Cortex of kidney (tissue), 1 donor: ENCODE results near the gene PLEKHN1.

Source experiments
- DNase-seq: peaks from one replicate; lab custom pipeline; 2025; lab: John Stamatoyannopoulos, UW

The PLEKHN1 gene

DNA sequence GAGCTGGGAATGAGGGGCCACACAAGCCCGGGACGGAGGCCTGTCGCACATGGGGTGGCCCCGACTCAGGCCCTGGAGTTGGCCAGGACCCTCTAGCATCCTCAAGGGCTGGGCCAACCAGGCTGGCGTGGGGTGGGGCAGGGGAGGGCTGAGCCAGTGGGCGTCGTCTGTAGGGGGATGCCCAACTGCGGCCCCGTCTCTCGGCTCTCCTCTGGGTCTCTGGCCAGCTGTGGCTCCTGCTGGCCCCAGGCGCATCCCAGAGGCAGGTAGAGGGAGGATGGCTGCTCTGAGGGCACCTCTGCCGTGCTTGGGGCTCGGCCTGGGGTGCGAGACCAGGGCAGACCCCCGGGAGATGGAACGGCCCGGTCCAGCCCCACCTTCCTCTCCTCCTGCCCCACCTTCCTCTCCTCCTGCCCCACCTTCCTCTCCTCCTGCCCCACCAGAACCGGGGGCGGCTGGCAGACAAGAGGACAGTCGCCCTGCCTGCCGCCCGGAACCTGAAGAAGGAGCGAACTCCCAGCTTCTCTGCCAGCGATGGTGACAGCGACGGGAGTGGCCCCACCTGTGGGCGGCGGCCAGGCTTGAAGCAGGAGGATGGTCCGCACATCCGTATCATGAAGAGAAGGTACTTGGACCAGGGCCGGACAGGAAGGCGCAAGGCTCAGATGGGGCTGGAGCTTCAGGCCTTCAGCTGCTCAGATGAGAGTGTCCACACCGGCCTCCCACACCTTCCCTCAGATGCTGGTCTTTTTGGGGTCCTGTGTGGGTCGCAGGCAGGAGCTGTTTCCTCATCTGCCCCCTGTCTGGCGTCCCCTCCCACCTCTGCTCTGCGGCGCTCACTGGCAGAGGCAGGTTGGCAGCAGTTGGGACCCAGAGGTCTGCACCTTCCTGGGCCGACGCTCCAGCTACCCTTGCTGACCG is 36.3 kb upstream of the PLEKHN1 start:
- DNase-seq: no peak

DNA sequence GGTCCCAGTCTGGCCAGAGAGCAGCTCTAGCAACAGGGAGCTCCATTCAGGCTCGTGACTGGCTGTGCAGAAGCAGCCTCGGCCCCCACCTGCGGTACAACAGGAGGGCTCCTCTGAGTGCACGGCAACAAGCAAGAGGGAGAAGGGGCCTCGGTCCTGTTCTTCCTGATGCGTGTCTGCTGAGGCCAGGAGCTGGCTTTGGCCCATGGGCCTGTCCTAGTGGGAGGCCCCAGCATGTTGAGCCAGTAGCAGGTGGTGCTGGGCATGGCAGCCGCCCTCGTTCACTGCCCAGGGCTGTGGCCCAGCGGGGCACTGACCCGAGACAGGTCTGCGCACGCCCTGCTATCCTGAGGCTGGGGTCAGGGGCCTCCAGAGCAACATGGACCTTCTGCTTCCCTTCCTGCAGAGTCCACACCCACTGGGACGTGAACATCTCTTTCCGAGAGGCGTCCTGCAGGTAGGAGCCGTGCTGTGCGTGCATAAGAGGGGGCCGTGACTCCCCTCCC is 35.6 kb upstream of the PLEKHN1 start:
- no peak for DNase-seq

DNA sequence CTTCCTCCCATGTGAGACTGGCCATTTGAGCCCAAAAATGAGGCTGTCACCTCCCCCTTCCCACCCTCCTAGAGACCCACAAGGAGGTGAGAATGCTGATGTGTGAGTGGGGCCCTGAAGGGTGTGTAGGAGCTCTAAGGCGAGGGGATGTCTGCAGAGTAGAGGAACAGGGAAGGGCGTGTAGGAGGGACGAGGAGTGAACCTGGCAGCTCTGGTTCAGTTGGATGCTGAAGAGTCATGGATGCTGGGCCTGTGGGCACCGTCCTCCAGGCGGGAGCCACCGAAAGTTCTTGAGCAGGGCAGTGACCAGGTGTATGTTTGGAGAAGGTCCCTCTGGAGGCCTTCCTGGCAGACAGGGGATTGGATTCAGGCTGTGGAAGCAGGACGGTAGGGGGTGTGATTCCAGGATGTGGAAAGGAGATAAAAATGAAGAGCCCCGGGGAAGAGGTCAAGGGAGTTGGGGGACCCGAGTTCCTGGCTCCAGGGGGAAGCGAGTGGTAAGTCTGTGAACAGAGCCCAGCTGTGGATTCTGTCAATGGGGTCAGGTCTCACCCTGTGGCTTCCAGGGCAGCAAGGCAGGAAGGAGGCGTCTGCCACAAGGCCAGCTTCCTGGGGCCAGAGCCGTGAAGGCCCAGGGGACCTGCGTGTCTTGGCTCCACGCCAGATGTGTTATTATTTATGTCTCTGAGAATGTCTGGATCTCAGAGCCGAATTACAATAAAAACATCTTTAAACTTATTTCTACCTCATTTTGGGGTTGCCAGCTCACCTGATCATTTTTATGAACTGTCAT is 34.7 kb upstream of the PLEKHN1 start:
- DNase-seq: no peak

DNA sequence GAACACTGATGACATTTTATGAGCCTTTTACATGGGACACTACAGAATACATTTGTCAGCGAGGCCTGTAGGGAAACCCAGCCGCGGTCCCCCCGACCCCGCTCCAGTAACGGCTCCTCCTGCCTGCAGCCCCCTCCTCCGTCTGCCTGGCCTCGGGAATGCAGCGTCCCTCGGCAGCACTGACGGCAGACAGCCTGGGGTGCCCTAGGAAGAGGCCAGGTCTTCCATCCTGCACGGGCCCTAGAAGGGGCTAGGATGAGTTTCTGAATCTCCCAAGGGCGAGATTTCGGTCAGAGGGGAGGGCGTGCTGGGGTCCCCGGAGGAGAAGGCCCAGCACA is 34.1 kb upstream of the PLEKHN1 start:
- no peak for DNase-seq

DNA sequence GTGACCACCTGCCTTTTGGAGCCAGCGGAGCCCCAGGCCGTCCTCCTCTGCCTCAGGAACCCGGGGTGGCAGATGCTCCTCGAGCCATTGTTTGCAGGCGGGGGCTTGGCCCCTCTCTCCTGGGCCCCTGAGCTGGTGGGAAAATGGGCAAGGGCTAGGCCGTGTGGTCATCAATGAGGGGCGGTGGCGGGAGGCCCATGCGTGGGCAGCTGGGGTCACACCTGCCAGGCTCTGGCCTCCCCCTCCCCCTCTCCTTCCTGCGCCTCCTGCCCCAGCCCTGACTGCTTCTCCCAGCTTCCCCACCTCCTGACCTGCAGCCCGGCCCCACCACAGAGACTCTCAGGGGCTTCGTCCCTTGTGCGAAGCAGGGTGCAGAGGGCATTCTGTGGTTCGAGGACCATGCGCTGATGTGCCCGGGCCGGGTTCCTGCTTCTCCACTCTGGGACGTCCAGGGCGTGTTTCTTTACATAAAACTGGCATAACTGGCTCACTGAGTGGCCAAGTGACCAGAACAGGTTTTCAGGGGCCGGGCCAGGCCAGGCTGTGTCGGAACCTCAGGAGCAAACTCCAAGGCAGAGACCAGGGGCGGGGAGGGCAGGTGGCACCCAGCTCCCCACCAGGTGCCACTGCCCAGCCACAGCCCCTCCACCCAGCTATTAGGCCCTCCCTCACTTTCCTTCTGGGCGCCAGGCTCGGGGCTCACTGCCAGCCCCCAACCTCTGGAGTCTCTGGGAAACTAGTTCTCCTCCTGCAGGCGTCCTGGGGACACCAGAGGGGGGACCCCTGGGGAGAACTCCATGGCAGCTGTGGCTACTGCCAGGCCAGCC is 33.3 kb upstream of the PLEKHN1 start:
- no peak for DNase-seq

DNA sequence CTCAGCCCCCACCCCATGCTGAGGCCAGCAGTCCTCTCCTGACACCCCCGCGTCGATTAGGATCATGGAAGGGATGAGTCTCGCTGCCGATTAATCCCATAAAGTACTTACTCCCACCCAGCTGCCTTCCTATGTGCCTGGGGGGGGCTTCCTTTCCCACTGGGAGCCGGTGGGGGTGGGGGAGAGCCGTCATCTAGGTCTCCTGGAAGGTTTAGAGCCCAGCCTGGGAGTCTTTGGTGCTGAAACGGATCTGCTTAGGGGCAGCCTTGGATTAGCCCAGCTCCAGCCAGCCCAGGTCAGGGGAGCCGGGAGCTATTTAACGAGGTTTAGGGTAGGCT is 32.7 kb upstream of the PLEKHN1 start:
- DNase-seq: no peak

DNA sequence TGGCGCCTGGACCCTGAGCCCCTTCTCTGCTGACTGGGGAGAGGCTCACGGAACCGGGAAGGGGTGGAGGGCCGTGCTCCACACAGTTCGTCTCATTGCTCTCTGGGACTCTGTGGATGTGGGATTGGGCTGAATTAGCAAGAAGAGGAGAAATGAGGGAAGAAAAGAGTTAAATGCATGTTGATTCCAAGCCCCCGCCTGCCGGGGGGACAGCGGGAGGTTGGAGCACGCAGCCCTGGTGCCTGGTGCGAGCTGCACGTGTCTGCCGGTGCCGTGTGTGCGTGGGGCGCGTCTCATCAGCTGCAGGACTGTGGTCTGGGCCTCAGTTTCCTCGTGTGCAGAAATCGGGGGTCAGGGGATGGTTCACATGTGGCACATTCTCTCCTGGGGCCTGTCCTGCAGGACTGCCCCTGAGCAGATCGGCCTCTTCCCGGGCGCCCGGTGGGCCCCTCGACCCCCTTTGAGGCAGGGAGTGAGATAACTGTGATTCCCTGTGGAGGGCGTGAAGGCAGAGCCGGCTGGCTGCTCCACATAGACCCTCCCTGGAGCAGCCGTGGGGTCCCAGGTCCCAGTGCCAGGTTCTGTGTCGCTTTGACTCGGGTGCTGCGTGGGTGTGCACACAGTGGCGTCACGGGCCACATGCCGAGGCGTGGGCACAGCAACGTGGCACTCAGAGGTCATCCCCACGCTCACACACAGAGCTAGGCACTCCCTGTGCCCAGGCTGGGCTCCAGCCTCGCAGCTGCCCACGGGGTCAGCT is 31.1 kb upstream of the PLEKHN1 start:
- DNase-seq: no peak

DNA sequence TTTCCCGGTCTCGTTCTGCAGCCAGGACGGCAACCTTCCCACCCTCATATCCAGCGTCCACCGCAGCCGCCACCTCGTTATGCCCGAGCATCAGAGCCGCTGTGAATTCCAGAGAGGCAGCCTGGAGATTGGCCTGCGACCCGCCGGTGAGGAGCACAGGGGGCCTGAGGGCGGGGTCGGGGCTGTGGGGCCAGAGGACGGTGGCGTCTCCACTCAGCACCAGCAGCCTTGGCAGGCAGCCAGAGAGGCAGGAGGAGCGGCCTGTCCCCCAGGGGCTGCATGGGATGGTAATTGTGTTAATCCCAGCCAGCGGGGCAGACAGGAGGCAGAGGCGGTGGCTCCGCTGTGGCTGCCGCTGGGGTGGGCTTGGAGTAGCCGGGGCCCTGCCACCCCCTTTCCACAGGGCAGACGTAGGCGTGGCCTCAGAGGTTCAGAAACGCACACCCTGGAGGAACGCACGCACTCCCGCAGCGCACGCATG is 30.5 kb upstream of the PLEKHN1 start:
- DNase-seq: no peak

DNA sequence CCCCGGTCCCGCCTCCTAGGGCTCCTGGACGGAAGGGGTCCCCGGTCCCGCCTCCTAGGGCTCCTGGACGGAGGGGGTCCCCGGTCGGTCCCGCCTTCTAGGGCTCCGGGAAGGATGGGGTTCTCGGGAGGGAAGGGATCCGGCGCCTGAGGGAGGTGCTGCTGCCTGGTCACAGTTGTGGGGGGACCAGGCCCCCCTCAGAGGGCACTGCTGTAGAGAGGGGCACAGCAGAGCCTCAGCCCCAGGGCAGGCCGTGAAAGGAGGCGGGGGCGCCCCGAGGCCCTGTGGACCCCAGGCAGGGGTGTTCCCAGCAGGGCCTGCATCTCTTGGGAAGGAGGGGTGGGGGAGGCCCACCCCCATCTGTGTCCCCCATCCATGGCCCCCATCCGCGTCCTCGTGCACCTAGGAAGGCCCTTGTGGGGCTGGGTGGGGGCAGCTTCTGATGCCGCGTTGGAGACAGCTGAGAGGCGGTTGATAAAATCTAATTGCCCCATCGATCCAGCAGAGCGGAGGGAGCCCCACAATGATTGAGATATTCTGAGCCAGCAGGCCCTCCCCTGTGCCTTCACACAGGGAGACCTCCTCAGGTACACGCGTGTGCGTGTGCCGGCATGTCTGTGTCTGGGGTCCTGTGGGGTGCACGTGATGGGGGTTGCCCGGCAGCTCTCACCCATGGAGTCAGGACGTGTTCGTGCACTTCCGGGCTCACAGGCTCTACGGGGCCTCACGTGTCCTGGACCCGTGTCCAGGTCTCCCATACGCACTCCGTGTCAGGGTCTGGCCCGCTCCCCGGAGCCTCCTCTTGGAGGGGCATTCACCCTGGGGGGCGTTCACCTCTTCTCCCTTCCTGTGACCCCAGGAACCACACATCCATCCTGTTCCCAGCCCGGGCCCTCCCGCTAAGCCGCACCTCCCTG is 29.7 kb upstream of the PLEKHN1 start:
- no peak for DNase-seq

DNA sequence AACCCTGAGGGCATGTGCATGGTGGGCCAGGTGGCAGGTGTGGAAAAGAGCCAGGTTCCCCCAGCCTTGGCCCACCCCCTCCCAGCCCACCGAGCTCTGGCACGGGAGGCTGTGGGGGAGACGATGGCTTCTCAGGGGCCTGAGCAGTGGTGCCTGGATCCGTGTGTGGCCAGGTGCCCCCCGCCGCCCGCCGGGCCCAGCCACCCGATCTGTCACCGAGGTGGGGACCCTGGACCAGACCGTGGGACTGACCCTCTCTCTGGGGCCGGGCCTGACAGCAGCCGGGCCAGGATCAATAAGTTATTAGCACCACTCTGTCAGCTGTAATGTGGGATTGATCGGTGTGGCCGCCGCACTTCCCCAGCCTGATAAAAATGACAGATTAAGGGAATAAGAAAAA is 28.8 kb upstream of the PLEKHN1 start:
- no peak for DNase-seq

DNA sequence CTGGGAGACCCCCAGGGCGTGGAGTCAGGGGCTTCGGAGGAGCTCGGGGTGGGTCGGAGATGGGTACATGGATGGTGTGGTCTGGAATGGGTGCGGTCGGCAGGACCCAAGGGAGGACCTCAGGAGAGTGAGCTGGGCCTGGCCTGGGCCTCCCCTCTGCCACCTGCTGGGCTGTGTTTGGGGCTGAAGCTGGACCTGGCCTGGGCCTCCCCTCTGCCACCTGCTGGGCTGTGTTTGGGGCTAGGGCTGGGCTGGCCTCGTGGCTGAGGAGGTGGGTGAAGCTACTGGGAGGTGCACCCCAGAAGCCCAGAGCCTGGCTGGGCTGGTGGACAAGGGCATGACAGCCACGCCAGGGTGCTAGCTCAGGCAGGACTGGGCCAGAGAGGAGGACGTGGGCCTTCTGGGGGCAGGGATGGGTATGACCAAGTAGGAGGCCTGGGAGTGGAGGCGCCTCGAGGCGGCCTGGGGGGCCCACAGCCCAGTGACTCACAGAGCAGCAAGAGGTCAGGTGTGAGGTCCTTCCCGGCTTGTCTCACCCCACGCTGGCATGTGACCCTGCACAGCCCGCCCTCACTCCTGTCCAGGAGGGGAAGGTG is 28.1 kb upstream of the PLEKHN1 start:
- no peak for DNase-seq

DNA sequence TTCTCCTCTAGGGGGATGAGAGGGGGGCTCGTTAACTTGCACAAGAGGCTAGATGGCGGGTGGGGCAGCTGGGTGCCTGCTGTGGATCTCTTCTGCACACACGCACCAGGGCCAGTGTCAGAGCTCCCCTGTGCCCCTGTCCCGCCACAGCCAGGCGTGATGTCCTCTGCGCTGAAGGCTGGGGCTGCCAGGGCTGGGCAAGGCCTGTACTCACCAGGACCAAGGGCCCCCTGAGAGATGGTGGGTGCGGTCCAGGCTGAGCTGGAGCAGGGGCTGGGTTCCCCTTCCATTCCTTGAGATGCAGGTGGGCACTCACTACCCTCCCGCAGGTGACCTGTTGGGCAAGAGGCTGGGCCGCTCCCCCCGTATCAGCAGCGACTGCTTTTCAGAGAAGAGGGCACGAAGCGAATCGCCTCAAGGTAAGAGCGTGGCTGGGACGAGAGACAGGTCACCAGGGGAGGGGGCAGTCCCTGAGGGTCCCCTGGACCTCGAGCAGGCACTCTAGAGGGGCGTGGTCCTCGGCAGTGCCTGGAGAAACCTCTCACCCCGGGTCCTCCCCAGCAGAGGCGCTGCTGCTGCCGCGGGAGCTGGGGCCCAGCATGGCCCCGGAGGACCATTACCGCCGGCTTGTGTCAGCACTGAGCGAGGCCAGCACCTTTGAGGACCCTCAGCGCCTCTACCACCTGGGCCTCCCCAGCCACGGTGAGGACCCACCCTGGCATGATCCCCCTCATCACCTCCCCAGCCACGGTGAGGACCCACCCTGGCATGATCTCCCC is 27.4 kb upstream of the PLEKHN1 start:
- no peak for DNase-seq

DNA sequence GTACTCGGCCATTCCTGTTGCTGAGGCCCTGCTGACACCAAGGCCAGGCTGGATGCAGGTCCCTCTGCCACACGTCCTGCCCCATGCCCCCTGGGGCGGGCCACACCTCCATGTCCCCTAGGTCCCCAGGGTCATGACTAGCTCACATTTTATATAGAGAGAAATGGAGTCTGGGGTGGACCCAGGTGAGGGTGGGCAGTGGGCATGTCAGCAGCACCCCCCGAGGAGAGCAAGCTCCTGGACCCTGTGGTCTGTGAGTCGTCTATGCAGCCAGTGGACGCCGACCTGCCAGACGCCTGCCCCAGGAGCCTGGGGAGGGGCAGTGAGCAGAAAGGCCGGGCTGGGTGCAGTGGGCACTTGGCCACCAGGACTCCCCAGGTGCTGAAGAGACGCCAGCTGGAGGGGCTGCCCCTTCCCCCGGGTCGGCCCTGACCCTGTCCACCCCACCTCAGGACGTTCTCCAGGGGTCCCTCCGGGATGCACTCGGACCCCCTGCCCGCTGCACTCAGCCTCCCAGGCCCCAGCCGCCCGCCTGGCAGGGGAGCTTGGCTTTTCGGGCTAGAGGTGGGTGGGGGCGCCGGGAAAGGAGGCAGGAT is 26.7 kb upstream of the PLEKHN1 start:
- no peak for DNase-seq

DNA sequence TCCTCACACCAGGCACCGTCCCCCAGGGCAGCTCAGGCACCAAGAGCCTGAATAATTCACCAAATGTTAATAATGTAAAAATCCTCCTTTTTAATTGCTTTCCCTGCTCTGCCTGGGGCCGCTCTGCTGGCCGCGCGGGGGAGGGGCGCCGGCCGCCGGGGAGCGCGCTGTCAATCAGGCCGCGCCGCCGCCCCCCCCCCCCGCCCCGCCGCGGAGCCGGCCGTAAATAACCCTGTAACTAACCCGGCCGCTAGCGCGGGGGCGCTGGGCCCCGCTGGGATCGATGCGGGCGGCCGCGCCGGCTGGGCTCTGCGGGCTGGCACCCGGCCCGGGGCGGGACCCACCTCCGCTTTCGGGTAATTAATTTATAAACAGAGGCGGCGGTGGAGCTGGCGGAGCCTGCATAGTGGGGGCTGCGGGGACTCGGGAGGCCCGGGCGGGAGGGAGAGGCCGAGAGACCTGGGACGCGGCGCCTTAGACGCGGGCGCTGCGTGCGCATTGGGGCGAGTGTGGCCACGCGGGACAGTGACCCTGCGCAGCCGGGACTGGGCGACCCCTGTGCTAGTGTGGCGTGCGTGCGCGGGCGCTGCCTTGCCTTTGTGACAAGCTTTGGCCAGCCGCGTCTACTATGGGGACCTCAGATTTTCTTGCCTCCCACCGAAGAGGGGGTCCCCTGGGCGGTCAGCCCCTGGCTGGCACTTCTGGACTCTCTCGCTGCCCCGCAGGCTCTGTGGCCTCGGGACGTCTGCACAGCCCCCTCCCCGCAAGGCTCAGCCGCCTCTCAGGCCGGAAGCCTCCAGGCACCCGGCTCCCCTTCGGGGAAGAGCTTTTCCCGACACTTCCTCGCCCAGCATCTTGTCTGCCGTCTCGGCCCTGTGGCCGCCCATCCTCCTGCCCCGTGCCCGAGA is 25.9 kb upstream of the PLEKHN1 start:
- no peak for DNase-seq

DNA sequence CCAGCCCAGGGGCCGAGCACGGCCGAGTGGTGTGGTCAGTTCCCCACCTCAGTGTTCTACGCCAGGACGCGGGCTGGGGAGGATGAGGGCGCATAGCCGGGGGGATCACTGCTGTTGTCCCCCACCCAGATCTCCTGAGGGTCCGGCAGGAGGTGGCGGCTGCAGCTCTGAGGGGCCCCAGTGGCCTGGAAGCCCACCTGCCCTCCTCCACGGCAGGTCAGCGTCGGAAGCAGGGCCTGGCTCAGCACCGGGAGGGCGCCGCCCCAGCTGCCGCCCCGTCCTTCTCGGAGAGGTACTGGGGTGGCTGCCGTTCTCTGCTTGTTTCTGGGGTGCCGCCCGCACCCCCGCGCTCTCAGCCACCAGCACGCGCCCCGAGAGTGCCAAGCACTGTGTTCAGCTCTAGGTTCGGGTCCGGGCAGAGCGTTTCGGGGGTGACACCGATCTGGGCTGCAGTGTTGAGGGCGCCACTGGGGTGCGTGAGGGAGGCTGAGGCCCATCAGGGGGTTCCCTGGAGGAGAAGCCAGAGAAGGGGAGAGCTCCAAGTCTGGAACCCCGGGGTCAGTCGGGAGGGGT is 25.2 kb upstream of the PLEKHN1 start:
- no peak for DNase-seq

DNA sequence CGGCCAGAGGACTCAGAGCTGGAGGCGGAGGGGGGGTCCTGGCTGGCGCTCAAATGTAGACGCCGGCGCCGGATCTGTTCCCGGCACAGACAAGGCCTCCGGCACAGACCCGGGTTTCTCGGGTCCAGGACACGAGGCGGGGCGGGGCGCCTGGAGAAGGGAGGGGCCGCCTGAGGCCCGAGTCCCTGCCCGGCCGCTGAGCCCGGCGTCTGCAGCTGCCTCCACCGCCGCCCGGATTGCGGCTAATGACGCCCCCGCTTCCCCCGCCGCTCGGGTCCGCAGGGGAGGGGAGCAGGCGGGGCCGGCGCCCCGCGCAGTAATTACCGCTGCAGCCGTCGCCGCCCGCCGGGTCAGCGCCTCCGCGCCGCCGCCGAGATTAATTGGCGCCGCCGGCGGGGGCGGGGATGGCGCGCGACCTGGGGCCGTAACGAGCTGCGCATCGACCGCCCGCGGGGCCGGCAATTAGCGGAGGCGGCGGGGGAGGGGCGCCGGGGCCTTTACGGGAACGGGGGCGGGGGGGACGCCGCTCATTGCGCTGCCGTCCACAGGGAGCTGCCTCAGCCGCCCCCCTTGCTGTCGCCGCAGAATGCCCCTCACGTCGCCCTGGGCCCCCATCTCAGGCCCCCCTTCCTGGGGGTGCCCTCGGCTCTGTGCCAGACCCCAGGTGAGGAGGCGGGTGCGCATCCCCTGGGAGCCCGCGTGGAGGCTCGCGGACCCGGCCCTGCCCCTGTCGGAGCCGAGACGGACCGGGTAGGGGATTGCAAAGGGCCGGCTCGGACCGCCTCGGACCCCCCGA is 24.5 kb upstream of the PLEKHN1 start:
- DNase-seq: no peak
